Testis (tissue), 2 donors: ENCODE results near the gene CCL27.

Experiments
- POLR2A ChIP-seq: fragments of 450-650 bp; IDR thresholded peaks from one replicate; pipeline ENCODE4 v1.6.1; 2017; ENCODE audit warnings: antibody characterized with exemption, mild to moderate bottlenecking, moderate library complexity
- TF ChIP-seq, protein P1 (sequence below), 3 experiments: fragments of 450-650 bp in 2 of 3; fragments of 200-600 bp in 1 of 3; sonication (generic) in 1 of 3; IDR thresholded peaks; one replicate each; pipeline ENCODE4 v1.5.1; 2016 to 2019; ENCODE audit warnings: antibody characterized with exemption in 3 of 3, mild to moderate bottlenecking in 2 of 3, moderate library complexity in 1 of 3

DNA sequence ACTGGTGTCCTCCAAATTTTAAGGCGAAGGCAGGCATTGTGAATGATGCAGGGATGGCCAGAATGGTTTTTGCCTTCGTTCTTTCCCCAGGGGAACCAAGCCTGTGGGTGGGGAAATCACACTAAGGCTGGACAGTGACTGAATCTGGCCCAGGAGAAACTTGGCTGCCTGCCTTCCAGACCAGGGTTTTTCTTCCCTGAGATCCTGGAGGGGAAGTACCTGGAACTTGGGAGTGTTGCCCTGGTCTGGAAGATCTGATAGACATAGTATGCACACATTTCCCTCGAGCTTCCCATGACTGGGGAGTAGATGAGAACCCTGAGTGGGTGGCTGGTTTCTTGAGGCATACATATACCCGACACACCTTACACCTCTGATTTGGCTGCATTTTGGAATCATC lies 11.1 kb downstream of the CCL27 start:
- TF ChIP-seq, protein P1, sequence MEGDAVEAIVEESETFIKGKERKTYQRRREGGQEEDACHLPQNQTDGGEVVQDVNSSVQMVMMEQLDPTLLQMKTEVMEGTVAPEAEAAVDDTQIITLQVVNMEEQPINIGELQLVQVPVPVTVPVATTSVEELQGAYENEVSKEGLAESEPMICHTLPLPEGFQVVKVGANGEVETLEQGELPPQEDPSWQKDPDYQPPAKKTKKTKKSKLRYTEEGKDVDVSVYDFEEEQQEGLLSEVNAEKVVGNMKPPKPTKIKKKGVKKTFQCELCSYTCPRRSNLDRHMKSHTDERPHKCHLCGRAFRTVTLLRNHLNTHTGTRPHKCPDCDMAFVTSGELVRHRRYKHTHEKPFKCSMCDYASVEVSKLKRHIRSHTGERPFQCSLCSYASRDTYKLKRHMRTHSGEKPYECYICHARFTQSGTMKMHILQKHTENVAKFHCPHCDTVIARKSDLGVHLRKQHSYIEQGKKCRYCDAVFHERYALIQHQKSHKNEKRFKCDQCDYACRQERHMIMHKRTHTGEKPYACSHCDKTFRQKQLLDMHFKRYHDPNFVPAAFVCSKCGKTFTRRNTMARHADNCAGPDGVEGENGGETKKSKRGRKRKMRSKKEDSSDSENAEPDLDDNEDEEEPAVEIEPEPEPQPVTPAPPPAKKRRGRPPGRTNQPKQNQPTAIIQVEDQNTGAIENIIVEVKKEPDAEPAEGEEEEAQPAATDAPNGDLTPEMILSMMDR (IDR thresholded peaks at IDR 0.05) = no peak
- TF ChIP-seq POLR2A = no peak
